ENCODE results near the gene MAP3K2. TPM values are rescaled to one million over a fixed set of nuclear protein-coding genes. Genes with fewer than 3 reads are reported as not detected.

The MAP3K2 gene
- total RNA-seq, 2 experiments from 2014 or later, result 65.2 to 69.0 TPM

Small RNA genes within 50 kb of the gene (microRNA-seq; reads per million reads assigned to microRNA genes)
- not detected for gene MIR4783

Other genes with a start within 250 kb of the MAP3K2 start
- not detected for gene CYP27C1, start 167.7 kb downstream of the MAP3K2 start, total RNA-seq
- gene ERCC3, start 93.8 kb downstream of the MAP3K2 start, total RNA-seq, result 10 to 100 TPM; 60.6 to 64.8 TPM
- not detected for gene PROC, start 30.5 kb upstream of the MAP3K2 start, total RNA-seq
- gene IWS1, start 138.5 kb upstream of the MAP3K2 start, total RNA-seq, result 10 to 100 TPM; 53.1 to 59.6 TPM
- 1 to 10 TPM; 4.7 to 5.2 TPM for gene MYO7B, start 147.7 kb upstream of the MAP3K2 start, total RNA-seq